Right lobe of liver (tissue), 4 donors: ENCODE data around the gene NDUFB11.
"Not testable (repeated sequence)": the region's sequence is repeated elsewhere in the genome, so short reads cannot be mapped to it uniquely, and the experiment has no call there.

Source experiments
- POLR2A ChIP-seq: fragments of 450-650 bp; IDR thresholded peaks from one replicate; pipeline ENCODE4 v1.6.1; 2017; ENCODE audit warnings: antibody characterized with exemption, mild to moderate bottlenecking
- TF ChIP-seq, protein P1 (sequence below), 4 donors: fragments of 200-600 bp in 3 of 4; fragments of 450-650 bp in 1 of 4; IDR thresholded peaks; one replicate each; pipeline versions ENCODE4 v1.5.1 to v1.8.0; 2016 to 2022; ENCODE audit warnings: antibody characterized with exemption in 4 of 4, mild to moderate bottlenecking in 2 of 4
- donor health status: DM: no; HTN: no; CAD: no.
- donor health status: DM: no; HTN: no; CAD: no.
- donor health status: DM: no; HTN: yes; CAD: no.

DNA sequence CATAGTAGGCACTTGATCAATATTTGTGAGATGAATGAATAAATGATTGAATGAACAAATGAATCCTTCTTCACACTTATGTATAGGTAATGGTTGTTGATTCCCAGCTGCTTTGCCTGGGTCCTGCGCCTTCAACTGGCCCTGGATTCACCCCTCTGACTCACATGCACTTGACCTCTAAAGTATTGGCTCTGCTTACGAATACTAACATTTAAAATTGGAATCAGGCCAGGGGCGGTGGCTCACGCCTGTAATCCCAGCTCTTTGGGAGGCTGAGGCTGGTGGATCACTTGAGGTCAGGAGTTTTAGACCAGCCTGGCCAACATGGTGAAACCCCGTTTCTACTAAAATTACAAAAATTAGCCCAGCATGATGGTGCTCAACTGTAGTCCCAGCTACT lies 8.9 kb downstream of the NDUFB11 start:
- TF ChIP-seq, protein P1, sequence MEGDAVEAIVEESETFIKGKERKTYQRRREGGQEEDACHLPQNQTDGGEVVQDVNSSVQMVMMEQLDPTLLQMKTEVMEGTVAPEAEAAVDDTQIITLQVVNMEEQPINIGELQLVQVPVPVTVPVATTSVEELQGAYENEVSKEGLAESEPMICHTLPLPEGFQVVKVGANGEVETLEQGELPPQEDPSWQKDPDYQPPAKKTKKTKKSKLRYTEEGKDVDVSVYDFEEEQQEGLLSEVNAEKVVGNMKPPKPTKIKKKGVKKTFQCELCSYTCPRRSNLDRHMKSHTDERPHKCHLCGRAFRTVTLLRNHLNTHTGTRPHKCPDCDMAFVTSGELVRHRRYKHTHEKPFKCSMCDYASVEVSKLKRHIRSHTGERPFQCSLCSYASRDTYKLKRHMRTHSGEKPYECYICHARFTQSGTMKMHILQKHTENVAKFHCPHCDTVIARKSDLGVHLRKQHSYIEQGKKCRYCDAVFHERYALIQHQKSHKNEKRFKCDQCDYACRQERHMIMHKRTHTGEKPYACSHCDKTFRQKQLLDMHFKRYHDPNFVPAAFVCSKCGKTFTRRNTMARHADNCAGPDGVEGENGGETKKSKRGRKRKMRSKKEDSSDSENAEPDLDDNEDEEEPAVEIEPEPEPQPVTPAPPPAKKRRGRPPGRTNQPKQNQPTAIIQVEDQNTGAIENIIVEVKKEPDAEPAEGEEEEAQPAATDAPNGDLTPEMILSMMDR (IDR thresholded peaks at IDR 0.05) = not testable (repeated sequence)
- not testable (repeated sequence) for TF ChIP-seq POLR2A
